H1 (cell line): Measurements from ENCODE around the gene H2BW1. TPM values are rescaled to one million over a fixed set of nuclear protein-coding genes. Genes with fewer than 3 reads are reported as not detected.

ENCODE experiments used
- CTCF ChIA-PET: fragments of 300-600 bp; sonication (Branson Sonifier 250); formaldehyde crosslinking; loops from one replicate; lab custom pipeline; 2021; ENCODE audit not compliant: partially characterized antibody; lab: Charles Lee
- POLR2A ChIA-PET: fragments of 300-600 bp; sonication (Branson Sonifier 250); formaldehyde crosslinking; loops from one replicate; lab custom pipeline; 2021; ENCODE audit warnings: inconsistent platforms; ENCODE audit not compliant: partially characterized antibody; lab: Charles Lee
- DNase-seq, 2 experiments: peaks; one replicate each; pipeline versions ENCODE4 v3.0.0 to v3.0.0-alpha.2; 2010 to 2022; ENCODE audit warnings: low spot score in 2 of 2, low read depth in 1 of 2, mixed read lengths in 1 of 2
- FAIRE-seq: peaks from 2 replicates; lab custom pipeline; 2011; peaks lifted over from hg19 to GRCh38; lab: Jason Lieb, UNC
- H2AFZ ChIP-seq: 2 replicates; pipeline ENCODE4 v1.8.1; 2012; ENCODE audit warnings: low read length, inconsistent platforms
- H2AK5ac ChIP-seq: 2 replicates; pipeline ENCODE4 v1.6.1; 2013; ENCODE audit warnings: low read depth, low read length
- H2BK120ac ChIP-seq: replicated peaks from 2 replicates; pipeline ENCODE3; 2013; ENCODE audit warnings: low read depth, low read length, inconsistent platforms
- H2BK12ac ChIP-seq: 2 replicates; pipeline ENCODE4 v1.6.1; 2013; ENCODE audit warnings: low read depth, low read length
- H2BK15ac ChIP-seq: 2 replicates; pipeline ENCODE4 v1.6.1; 2013; ENCODE audit warnings: low read length
- H2BK20ac ChIP-seq: 2 replicates; pipeline ENCODE4 v1.6.1; 2013; ENCODE audit warnings: low read length
- H2BK5ac ChIP-seq: 2 replicates; pipeline ENCODE4 v1.6.1; 2013; ENCODE audit warnings: low read depth, low read length
- H3K14ac ChIP-seq: 2 replicates; pipeline ENCODE4 v1.6.1; 2013; ENCODE audit warnings: inconsistent platforms; ENCODE audit not compliant: insufficient read length
- H3K18ac ChIP-seq: 2 replicates; pipeline ENCODE4 v1.6.1; 2013; ENCODE audit warnings: low read length; ENCODE audit errors: extremely low read depth
- H3K23ac ChIP-seq: 2 replicates; pipeline ENCODE4 v1.6.1; 2013; ENCODE audit warnings: inconsistent platforms; ENCODE audit not compliant: insufficient read length
- H3K23me2 ChIP-seq: 2 replicates; pipeline ENCODE4 v1.6.1; 2013; ENCODE audit warnings: low read depth, low read length
- H3K27ac ChIP-seq: 2 replicates; pipeline ENCODE4 v1.6.1; 2011; ENCODE audit warnings: low read depth, low read length, inconsistent platforms
- H3K27me3 ChIP-seq, 4 experiments: replicated peaks in 1 of 4; 1 replicate in 1 of 4; 2 replicates in 3 of 4; pipeline versions ENCODE4 v1.6.1 to v1.8.1; 2011 to 2013; ENCODE audit warnings: low read length in 3 of 4, mild to moderate bottlenecking in 3 of 4, inconsistent platforms in 2 of 4, mixed read lengths in 2 of 4, moderate library complexity in 1 of 4; ENCODE audit not compliant: control insufficient read depth in 3 of 4, insufficient read depth in 3 of 4; ENCODE audit errors: extremely low read depth in 1 of 4
- H3K36me3 ChIP-seq, 4 experiments: 2 replicates each; pipeline versions ENCODE4 v1.6.1 to v1.8.1; 2011 to 2013; ENCODE audit warnings: mild to moderate bottlenecking in 4 of 4, low read length in 3 of 4, moderate library complexity in 2 of 4, control low read depth in 1 of 4, inconsistent platforms in 1 of 4; ENCODE audit not compliant: insufficient read depth in 4 of 4, control insufficient read depth in 2 of 4
- H3K4ac ChIP-seq: replicated peaks from 2 replicates; pipeline ENCODE3; 2013; ENCODE audit warnings: low read length, low read depth, mixed read lengths, inconsistent platforms; ENCODE audit not compliant: insufficient read length
- H3K4me1 ChIP-seq, 4 experiments: replicated peaks in 1 of 4; 1 replicate in 1 of 4; 2 replicates in 3 of 4; pipeline versions ENCODE4 v1.6.1 to v1.8.1; 2011 to 2013; ENCODE audit warnings: low read length in 3 of 4, inconsistent platforms in 2 of 4, mixed read lengths in 1 of 4; ENCODE audit not compliant: insufficient read depth in 4 of 4, control insufficient read depth in 3 of 4
- H3K4me2 ChIP-seq, 2 experiments: 2 replicates each; pipeline versions ENCODE4 v1.6.1 to v1.8.1; 2011 to 2013; ENCODE audit warnings: low read depth in 2 of 2, low read length in 2 of 2, control low read depth in 1 of 2, inconsistent platforms in 1 of 2, mild to moderate bottlenecking in 1 of 2; ENCODE audit not compliant: insufficient read depth in 1 of 2
- H3K4me3 ChIP-seq, 4 experiments: fragments of 200-600, 300-600 bp in 1 of 4; sonication (generic), shearing (Covaris generic), sonication (Bioruptor Twin) in 1 of 4; 2 replicates each; pipeline versions ENCODE4 v1.5.1 to v1.8.1; 2011 to 2016; ENCODE audit warnings: low read length in 4 of 4, low read depth in 3 of 4, control low read depth in 2 of 4, inconsistent platforms in 2 of 4, mild to moderate bottlenecking in 2 of 4, mixed read lengths in 1 of 4, moderate library complexity in 1 of 4; ENCODE audit not compliant: insufficient read depth in 2 of 4; ENCODE audit errors: extremely low read depth in 1 of 4
- H3K56ac ChIP-seq: replicated peaks from 2 replicates; pipeline ENCODE3; 2013; ENCODE audit warnings: low read depth, mild to moderate bottlenecking, mixed read lengths, low read length, inconsistent platforms; ENCODE audit not compliant: insufficient read length
- H3K79me1 ChIP-seq: 2 replicates; pipeline ENCODE4 v1.6.1; 2013; ENCODE audit warnings: low read depth, low read length, control low read depth
- H3K79me2 ChIP-seq, 2 experiments: 2 replicates each; pipeline versions ENCODE4 v1.6.1 to v1.8.1; 2012 to 2013; ENCODE audit warnings: low read length in 2 of 2, mild to moderate bottlenecking in 2 of 2, inconsistent platforms in 1 of 2; ENCODE audit not compliant: insufficient read depth in 2 of 2, control insufficient read depth in 1 of 2
- H3K9ac ChIP-seq, 4 experiments: replicated peaks in 1 of 4; 1 replicate in 1 of 4; 2 replicates in 3 of 4; pipeline versions ENCODE4 v1.6.1 to v1.8.1; 2011 to 2013; ENCODE audit warnings: low read depth in 3 of 4, low read length in 3 of 4, control low read depth in 2 of 4, mild to moderate bottlenecking in 2 of 4, moderate library complexity in 2 of 4, inconsistent platforms in 1 of 4; ENCODE audit errors: extremely low read depth in 1 of 4
- H3K9me3 ChIP-seq, 2 experiments: 2 replicates each; pipeline versions ENCODE4 v1.6.1 to v1.8.1; 2012 to 2013; ENCODE audit warnings: mild to moderate bottlenecking in 2 of 2, moderate library complexity in 2 of 2, control low read depth in 1 of 2, inconsistent platforms in 1 of 2, low read depth in 1 of 2, low read length in 1 of 2, mixed read lengths in 1 of 2; ENCODE audit not compliant: insufficient read depth in 2 of 2
- H4K20me1 ChIP-seq, 2 experiments: replicated peaks in 1 of 2; 2 replicates each; pipeline versions ENCODE3 to v1.8.1; 2011 to 2013; ENCODE audit warnings: inconsistent platforms in 2 of 2, low read length in 2 of 2, mild to moderate bottlenecking in 1 of 2; ENCODE audit not compliant: insufficient read depth in 2 of 2, control insufficient read depth in 1 of 2
- H4K5ac ChIP-seq: 2 replicates; pipeline ENCODE4 v1.6.1; 2013; ENCODE audit warnings: low read length, low read depth, mixed read lengths, inconsistent platforms; ENCODE audit not compliant: insufficient read length
- H4K8ac ChIP-seq: 2 replicates; pipeline ENCODE4 v1.8.0; 2013; ENCODE audit warnings: mild to moderate bottlenecking, moderate library complexity, low read length, inconsistent platforms; ENCODE audit not compliant: insufficient read depth; ENCODE audit errors: extremely low read depth
- H4K91ac ChIP-seq: replicated peaks from 2 replicates; pipeline ENCODE3; 2013; ENCODE audit warnings: low read length, mixed read lengths, inconsistent platforms; ENCODE audit not compliant: insufficient read length
- EP300 ChIP-seq, 2 experiments: IDR thresholded peaks; 1 replicate in 1 of 2; 2 replicates in 1 of 2; pipeline ENCODE4 v1.6.1; 2011 to 2012; ENCODE audit warnings: low read depth in 2 of 2, low read length in 2 of 2, mild to moderate bottlenecking in 2 of 2, borderline replicate concordance in 1 of 2, inconsistent platforms in 1 of 2, moderate library complexity in 1 of 2
- WGBS, 2 experiments: shearing (Covaris generic) in 1 of 2; methylation state at CpG; one replicate each; pipeline versions ENCODE4 v1.1.6 to v1.1.7; 2013 to 2015; ENCODE audit warnings: low lambda C conversion rate in 2 of 2, mixed read lengths in 2 of 2, inconsistent platforms in 1 of 2, low coverage in 1 of 2, missing lambda C conversion rate in 1 of 2; ENCODE audit not compliant: insufficient replicate concordance in 2 of 2, insufficient coverage in 1 of 2, insufficient read length in 1 of 2; ENCODE audit errors: extremely low coverage in 1 of 2, missing lambda C conversion rate in 1 of 2; 5-methylcytosine and 5-hydroxymethylcytosine counted together
- polyA plus RNA-seq, 7 experiments: library from polyadenylated mRNA; depleted of rRNA in 3 of 7; stranded (reverse) in 5 of 7; unstranded in 2 of 7; fragments of >200 nt in 5 of 7; fragments of 200-250 nt in 2 of 7; gene quantifications; 1 replicate in 5 of 7; 2 replicates in 1 of 7; 4 replicates in 1 of 7; pipeline versions ENCODE4 v1.2.1 to v1.2.3, GENCODE V29; 2011 to 2013; ENCODE audit warnings: missing spikeins in 2 of 7, mixed read lengths in 2 of 7
- total RNA-seq: library from RNA; stranded (reverse); fragmentation: NEBNext Ultra II Directional; extraction: Animal tissue kit (Norgen Biotek cat#: 25700); gene quantifications from 2 replicates; pipeline ENCODE4 v1.2.1, GENCODE V29; 2021
- TF ChIP-seq, protein P1 (sequence below), 3 experiments: IDR thresholded peaks; 1 replicate in 2 of 3; 2 replicates in 1 of 3; pipeline versions ENCODE4 v1.5.1 to v1.6.1; 2011; ENCODE audit warnings: low read length in 3 of 3, mild to moderate bottlenecking in 3 of 3, inconsistent platforms in 2 of 3, low read depth in 1 of 3, moderate library complexity in 1 of 3; ENCODE audit not compliant: insufficient read depth in 1 of 3; ENCODE audit errors: control extremely low read depth in 1 of 3

Gene H2BW1
- total and polyA plus RNA-seq, 2 of the 8 experiments (the other 6 are each of a cell fraction or from before 2014, with no cell fraction given): not detected

DNA sequence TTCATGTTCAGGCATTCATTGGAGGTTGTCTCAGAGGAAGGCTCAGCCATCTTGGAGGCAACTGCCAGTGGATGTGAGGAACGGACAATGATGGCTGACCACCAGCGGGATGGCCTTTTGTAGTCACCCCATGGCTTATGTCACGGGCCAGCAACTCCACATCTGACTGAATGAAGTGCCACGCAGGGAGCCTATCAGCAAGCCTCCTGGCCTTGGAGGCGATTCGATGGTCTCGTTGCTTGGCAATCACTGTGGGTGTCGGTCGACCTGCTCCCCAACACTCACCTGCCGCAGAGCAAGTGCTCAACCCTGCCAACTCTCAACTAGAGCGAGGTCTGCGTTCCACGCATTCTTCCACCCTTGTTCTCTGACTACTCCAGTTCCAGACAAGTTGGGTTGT lies 33.7 kb upstream of the H2BW1 start:
- H3K79me2 ChIP-seq: no peaks in the 10 kb centered on the region
- no peak overlapping the region for H4K5ac ChIP-seq
- no peaks in the 10 kb centered on the region for H3K23me2 ChIP-seq
- H2BK5ac ChIP-seq: no peak overlapping the region
- no peak overlapping the region for H3K23ac ChIP-seq
- H2BK15ac ChIP-seq: no peak overlapping the region
- no peak for TF ChIP-seq EP300 (IDR thresholded peaks at IDR 0.05; ENCODE audit: borderline replicate concordance in 1 of 2, low read depth in 2 of 2, low read length in 2 of 2)
- TF ChIP-seq, protein P1, sequence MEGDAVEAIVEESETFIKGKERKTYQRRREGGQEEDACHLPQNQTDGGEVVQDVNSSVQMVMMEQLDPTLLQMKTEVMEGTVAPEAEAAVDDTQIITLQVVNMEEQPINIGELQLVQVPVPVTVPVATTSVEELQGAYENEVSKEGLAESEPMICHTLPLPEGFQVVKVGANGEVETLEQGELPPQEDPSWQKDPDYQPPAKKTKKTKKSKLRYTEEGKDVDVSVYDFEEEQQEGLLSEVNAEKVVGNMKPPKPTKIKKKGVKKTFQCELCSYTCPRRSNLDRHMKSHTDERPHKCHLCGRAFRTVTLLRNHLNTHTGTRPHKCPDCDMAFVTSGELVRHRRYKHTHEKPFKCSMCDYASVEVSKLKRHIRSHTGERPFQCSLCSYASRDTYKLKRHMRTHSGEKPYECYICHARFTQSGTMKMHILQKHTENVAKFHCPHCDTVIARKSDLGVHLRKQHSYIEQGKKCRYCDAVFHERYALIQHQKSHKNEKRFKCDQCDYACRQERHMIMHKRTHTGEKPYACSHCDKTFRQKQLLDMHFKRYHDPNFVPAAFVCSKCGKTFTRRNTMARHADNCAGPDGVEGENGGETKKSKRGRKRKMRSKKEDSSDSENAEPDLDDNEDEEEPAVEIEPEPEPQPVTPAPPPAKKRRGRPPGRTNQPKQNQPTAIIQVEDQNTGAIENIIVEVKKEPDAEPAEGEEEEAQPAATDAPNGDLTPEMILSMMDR (IDR thresholded peaks at IDR 0.05; ENCODE audit: control extremely low read depth in 1 of 3, insufficient read depth in 1 of 3, low read depth in 1 of 3, low read length in 3 of 3): no peak
- H2BK20ac ChIP-seq: no peak overlapping the region
- 87% methylated on average over 3 of the region's 13 CpGs; no CpG with 5 or more reads in 1 of the 2 experiments for WGBS, 2 experiments
- H3K9me3 ChIP-seq: no peaks in the 10 kb centered on the region
- DNase-seq: no peak
- H3K79me1 ChIP-seq: no peaks in the 10 kb centered on the region
- no peaks in the 10 kb centered on the region for H3K4me1 ChIP-seq
- no peak overlapping the region for H3K27ac ChIP-seq
- H4K20me1 ChIP-seq: no peaks in the 10 kb centered on the region
- H3K56ac ChIP-seq: no peak overlapping the region
- CTCF ChIA-PET: no interaction called here
- no peaks in the 10 kb centered on the region for H3K27me3 ChIP-seq
- H2BK12ac ChIP-seq: no peak overlapping the region
- no peak overlapping the region for H3K9ac ChIP-seq
- H3K4me3 ChIP-seq: no peak overlapping the region
- no peak overlapping the region for H4K91ac ChIP-seq
- H2AK5ac ChIP-seq: no peak overlapping the region
- no peak overlapping the region for H3K14ac ChIP-seq
- H2AFZ ChIP-seq: no peak overlapping the region
- no peak for FAIRE-seq
- no peak overlapping the region for H3K4me2 ChIP-seq
- no peak overlapping the region for H3K18ac ChIP-seq
- H4K8ac ChIP-seq: no peak overlapping the region
- H2BK120ac ChIP-seq: no peak overlapping the region
- H3K36me3 ChIP-seq: no peaks in the 10 kb centered on the region
- POLR2A ChIA-PET: no interaction called here
- no peak overlapping the region for H3K4ac ChIP-seq
